GM19463 (cell line): ENCODE results near the gene ANKFY1.

Experiments used
- ATAC-seq: cut with Tn5 transposase; IDR thresholded peaks from one replicate; pipeline ENCODE4 v1.9.1; 2021; ENCODE audit warnings: mild to moderate bottlenecking, moderate library complexity; ENCODE audit not compliant: unreplicated experiment

Gene ANKFY1

GRCh38 chr17:4180791-4181190, 83.0 kb downstream of the ANKFY1 start:
- no peak for ATAC-seq

DNA sequence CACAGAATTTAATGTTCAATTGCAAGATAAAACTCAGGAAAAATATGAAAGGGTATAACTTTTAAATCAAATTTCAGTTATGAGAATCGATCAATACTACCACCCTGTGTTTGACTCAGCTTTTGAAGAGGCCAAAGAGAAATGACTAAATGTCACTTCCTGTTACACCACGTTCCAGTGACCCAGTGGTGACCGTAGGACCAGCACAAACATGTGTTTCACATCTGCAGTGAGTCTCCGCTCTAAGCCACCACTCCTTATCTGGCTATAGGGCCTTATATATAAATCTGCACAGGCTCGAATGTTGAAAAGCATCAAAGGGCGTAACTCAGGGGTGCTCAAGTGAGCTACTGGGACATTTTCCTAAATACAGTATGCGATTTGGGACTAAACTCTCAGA, 84.7 kb downstream of the ANKFY1 start:
- no peak for ATAC-seq

GRCh38 chr17:4178651-4179050, 85.1 kb downstream of the ANKFY1 start:
- ATAC-seq, result no peak

DNA sequence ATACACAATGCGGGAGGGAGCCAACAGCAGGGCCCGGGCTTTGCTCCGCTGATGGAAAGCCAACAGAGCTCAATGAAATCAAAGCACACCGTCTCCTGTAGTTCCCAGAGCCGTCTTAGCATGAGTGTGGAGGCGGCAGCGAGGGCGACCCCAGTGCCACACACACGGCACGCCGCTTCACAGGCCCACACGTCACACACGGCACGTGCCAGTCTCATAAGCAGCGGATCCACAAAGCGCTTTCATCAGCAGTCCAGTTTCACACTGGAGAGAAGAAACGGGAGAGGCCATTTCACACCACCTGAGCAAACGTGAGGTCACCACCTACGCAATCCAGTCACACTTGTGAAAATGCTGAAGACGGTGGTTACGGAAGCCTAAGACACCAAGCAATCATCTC, 86.0 kb downstream of the ANKFY1 start:
- ATAC-seq, result no peak

GRCh38 chr17:4176808-4177472, 86.8 kb downstream of the ANKFY1 start:
- no peak for ATAC-seq

GRCh38 chr17:4175921-4176807, 87.6 kb downstream of the ANKFY1 start:
- no peak for ATAC-seq

DNA sequence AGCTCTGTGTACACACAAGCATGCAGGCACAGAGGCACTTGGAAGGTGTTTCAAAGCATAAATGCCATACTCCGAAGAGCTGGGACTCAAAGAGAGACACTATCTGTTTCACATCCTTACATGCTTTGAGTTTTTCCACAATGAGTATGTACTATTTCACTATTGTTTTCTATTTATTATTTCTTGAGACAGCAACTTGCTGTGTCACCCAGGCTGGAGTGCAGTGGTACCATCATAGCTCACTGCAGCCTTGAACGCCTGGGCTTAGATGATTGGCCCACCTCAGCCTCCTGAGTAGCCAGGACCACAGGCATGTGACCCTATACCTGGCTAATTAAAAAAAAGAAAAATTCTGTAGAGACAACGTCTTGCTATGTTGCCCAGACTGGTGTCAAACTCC, 89.2 kb downstream of the ANKFY1 start:
- ATAC-seq, result no peak

- ATAC-seq, result no peak
Measured at GRCh38 chr17:4173781-4174180, 90.0 kb downstream of the ANKFY1 start.

- no peak for ATAC-seq
Measured at GRCh38 chr17:4172356-4172755, 91.4 kb downstream of the ANKFY1 start.

DNA sequence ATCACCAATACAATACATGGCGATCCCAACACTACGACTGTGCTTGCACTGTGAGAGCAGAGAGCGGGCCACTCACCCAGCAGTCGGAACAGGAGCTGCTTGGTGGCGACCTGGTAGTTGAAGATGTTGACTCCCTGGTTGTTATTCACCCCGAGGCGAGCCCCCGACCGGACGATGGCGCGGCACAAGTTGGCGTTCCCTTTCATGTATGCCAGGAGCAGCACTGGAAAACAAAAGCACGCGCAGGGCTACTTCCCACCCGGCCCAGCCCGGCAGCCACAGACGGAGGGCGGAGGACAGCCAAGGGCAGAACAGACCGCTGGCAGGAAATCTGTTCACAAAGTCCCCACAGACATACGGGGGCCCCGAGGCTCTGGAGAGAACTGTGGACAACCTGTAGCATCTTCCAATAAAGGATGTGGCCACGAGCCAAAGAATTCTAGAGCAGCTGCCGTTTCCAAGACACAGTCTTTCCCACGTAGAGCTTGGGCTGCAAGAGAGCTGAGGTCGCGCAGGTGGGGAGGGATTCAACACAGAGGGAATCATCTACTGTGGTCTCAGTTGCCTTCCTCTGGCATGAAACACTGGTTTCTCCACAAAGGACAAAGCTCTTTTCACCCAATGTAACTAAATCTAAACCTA, 93.0 kb downstream of the ANKFY1 start:
- no peak for ATAC-seq

DNA sequence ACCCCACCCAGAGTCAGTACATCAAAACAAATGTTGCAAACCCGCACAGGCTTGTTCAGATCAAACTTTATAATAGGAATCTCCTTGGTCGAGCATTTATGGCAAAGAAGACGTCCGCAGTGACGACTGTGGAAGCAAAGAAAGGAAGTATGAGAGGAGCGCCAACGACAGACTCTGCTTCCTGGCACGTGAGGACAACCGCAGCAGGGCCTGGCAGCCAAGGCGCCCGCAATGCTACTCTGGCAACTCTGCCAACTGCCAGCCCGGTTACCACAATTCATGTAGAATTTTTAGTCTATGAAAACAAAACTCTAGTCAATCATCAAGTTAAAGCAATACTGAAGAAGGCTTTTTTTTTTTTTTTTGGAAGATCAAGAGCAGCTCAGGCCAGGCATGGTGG, 96.0 kb downstream of the ANKFY1 start:
- no peak for ATAC-seq

DNA sequence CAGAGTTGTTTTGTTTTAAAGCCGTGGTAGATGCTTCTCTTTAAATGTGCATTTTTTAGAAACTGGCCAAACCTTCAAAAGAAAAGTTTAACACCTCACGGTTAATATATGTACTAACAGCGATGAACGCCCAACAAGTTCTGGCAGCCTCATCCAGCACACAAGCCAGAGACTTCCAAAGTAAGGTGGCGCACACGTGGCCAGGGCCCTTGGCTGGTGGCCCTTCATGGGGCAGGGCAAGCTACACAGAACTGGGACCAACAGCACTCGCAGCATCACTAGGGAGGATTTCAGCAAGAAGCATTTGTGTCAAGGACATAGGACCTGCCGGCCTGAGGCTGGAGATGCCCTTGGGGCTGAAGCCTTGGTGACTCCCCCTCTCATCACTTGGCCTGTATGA, 97.4 kb downstream of the ANKFY1 start:
- no peak for ATAC-seq

- ATAC-seq, result no peak
Measured at GRCh38 chr17:4165301-4166010, 98.3 kb downstream of the ANKFY1 start.

DNA sequence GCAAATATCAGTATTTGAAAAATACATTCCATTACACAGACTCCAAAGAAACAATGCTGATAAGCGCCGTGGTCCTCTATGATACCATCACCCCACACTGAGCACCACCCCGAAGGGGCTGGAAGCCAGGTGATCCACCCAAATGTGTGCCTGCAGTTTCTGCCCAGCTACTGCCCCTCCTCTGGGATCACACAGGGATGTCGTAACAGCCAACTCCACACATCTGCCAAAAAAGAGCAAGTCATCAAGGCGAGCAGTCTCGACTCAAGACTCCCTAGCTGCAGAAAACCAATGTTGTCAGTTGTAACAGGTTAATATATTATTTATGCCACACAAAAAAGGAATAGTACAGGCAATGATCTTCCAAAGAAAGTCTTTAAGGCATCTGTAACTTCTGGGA, 99.8 kb downstream of the ANKFY1 start:
- no peak for ATAC-seq

- no peak for ATAC-seq
Measured at GRCh38 chr17:4162775-4163466, 100.9 kb downstream of the ANKFY1 start.

DNA sequence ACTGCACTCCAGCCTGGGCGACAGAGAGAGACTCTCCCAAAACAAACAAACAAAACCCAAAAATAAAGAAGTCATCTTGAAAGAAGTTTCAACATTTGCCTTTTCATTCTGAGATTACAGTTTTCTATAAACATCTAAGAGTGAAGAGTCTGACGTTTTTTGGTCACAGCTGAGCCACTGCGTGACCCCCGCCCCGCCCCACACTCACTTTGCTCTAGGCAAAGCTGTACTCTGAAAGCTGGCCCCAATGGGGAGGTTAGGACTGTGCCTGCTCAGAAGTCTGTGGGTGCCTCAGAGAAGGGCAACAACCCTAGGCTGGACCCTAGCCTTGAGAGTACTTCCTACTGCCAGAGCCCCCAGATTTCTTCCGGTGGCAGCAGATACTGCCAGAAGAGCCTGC, 101.5 kb downstream of the ANKFY1 start:
- no peak for ATAC-seq

DNA sequence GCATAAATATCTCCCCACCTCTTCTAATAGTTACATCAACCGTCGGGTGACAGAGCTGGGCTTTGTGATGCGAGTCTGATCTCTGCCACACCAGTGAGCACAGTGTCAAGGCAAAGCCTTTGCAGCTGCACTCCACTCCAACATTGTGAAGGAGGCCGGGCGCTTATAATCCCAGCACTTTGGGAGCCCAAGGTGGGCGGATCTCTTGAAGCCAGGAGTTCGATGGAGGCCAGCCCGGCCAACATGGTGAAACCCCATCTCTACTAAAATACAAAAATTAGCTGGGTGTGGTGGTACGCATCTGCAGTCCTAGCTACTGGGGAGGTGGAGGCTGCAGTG, 101.8 kb downstream of the ANKFY1 start:
- no peak for ATAC-seq

DNA sequence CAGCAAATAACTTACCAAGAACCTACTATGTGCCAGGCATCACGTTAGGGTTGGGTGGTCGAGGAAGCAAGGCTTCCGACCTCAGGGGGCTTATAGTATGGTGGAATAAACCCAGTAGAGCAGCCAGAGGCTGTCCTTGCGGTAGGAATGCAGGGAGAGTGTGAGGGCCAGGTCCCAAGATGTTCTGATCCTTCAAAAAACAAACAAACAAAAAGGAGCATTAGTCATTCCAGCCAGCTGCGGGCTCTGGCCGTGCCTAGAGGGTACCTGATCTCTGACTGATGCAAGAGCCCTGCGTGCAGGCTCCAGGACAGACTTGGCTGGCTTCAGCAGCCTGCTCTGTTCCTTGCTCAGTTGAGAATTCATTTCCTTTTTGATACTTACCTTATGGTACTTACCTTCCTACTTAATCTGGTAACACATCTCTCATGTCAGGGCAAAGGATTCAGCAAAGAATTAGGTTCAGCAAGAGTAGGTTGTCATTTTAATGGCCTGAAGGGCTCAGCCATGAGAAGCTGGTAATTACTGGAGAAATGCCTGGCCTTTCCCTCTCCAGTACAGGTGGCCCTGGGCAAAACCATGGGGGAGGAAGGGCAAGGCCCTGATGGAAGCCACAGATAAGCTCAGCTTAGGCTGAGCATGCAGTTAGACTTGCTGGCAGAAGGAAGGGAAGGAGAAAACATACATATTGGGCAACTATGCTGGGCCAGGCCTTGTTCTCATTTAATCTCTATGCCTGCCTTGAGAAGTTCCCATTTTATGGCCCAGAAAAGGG, 102.4 kb downstream of the ANKFY1 start:
- no peak for ATAC-seq

- no peak for ATAC-seq
Measured at GRCh38 chr17:4160294-4160859, 103.4 kb downstream of the ANKFY1 start.

DNA sequence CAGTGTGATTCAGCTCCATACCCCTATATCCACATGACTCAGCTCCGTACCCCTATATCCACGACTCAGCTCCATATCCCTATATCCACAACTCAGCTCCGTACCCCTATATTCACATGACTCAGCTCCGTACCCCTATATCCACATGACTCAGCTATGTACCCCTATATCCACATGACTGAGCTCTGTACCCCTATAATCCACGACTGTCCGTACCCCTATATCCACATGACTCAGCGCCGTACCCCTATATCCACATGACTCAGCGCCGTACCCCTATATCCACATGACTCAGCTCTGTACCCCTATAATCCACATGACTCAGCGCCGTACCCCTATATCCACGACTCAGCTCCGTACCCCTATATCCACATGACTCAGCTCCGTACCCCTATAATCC, 104.0 kb downstream of the ANKFY1 start:
- ATAC-seq, result no peak
